DLD1 (cell line): Measurements from ENCODE around the gene CENPC.
"Not testable (repeated sequence)": the region's sequence is repeated elsewhere in the genome, so short reads cannot be mapped to it uniquely, and the experiment has no call there.

Source experiments
- in situ Hi-C: cut with HindIII; loops from 2 replicates; pipeline ENCODE4 v1.10.0; 2017; ENCODE audit warnings: low sequenced_read_pairs

Gene CENPC

GRCh38 chr4:67545199-67546003 lies at the start of gene CENPC:
Gene CENPC (minus strand): TSS chr4:67545503. CDS start chr4:67545355, 148 bp downstream.
- in situ Hi-C loops = no loop called here

GRCh38 chr4:67593741-67594175 lies 48.5 kb upstream of the CENPC start:
- in situ Hi-C loops = no loop called here

GRCh38 chr4:67587156-67587555 lies 41.9 kb upstream of the CENPC start:
- in situ Hi-C loops = no loop called here

- in situ Hi-C loops = no loop called here
Measured at GRCh38 chr4:67584496-67584895, 39.2 kb upstream of the CENPC start.

- in situ Hi-C loops = no loop called here
Measured at GRCh38 chr4:67581913-67582312, 36.6 kb upstream of the CENPC start.

GRCh38 chr4:67581208-67581857 lies 36.0 kb upstream of the CENPC start:
- in situ Hi-C loops = no loop called here

GRCh38 chr4:67580577-67580976 lies 35.3 kb upstream of the CENPC start:
- in situ Hi-C loops = no loop called here

- in situ Hi-C loops = no loop called here
Measured at GRCh38 chr4:67576538-67576937, 31.2 kb upstream of the CENPC start.

GRCh38 chr4:67576059-67576466 lies 30.8 kb upstream of the CENPC start:
- in situ Hi-C loops = no loop called here

- in situ Hi-C loops = no loop called here
Measured at GRCh38 chr4:67575232-67576058, 30.1 kb upstream of the CENPC start.

GRCh38 chr4:67573193-67573592 lies 27.9 kb upstream of the CENPC start:
- in situ Hi-C loops = no loop called here

- in situ Hi-C loops = no loop called here
Measured at GRCh38 chr4:67571975-67572374, 26.7 kb upstream of the CENPC start.

- in situ Hi-C loops = no loop called here
Measured at GRCh38 chr4:67570537-67570936, 25.2 kb upstream of the CENPC start.

GRCh38 chr4:67568820-67569219 lies 23.5 kb upstream of the CENPC start:
- in situ Hi-C loops = no loop called here

- in situ Hi-C loops = no loop called here
Measured at GRCh38 chr4:67566335-67566734, 21.0 kb upstream of the CENPC start.

GRCh38 chr4:67565284-67565683 lies 20.0 kb upstream of the CENPC start:
- in situ Hi-C loops = no loop called here

GRCh38 chr4:67558493-67558892 lies 13.2 kb upstream of the CENPC start, which contains the start of gene STAP1:
Gene STAP1 (plus strand): TSS chr4:67558727. CDS start chr4:67558810, 83 bp downstream.
- in situ Hi-C loops = no loop called here

- in situ Hi-C loops = no loop called here
Measured at GRCh38 chr4:67556436-67556835, 11.1 kb upstream of the CENPC start.

- in situ Hi-C loops = no loop called here
Measured at GRCh38 chr4:67555447-67555846, 10.1 kb upstream of the CENPC start.

GRCh38 chr4:67554096-67554495 lies 8.8 kb upstream of the CENPC start:
- in situ Hi-C loops = no loop called here

- in situ Hi-C loops = not testable (repeated sequence)
Measured at GRCh38 chr4:67552146-67552792, 7.0 kb upstream of the CENPC start.
